Measurements from ENCODE around the gene PDS5B. TPM values are rescaled to one million over a fixed set of nuclear protein-coding genes. Genes with fewer than 3 reads are reported as not detected.

The PDS5B gene
- total and polyA plus RNA-seq, 10 of the 15 experiments (the other 5 are each of a cell fraction or from before 2014, with no cell fraction given), result 15.4 to 55.3 (median 30.7) TPM

DNA sequence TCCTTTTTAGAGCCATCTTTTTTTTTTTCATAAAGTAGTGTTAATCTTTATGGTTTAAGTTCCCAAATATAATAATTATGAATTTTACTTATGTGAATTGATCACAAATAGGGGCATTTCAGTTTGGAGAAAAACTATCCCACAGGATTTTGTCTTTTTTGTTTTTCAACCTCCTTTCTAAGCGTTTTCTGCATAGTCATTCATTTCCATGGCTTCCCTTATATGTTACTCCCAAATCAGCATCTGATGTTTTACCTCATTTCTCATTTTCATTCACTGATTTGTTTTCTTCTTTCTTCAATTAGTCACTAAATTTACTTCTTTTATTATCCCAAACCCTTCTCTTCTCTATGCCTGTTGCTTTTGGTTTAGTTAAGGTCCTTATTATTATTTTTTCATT lies 24.7 kb downstream of the PDS5B start (continued):
- TF ChIP-seq TCF3 (IDR thresholded peaks at IDR 0.05; ENCODE audit: borderline replicate concordance, insufficient read depth, low read depth, low read length), result no peak
- no peak for TF ChIP-seq NFXL1 (IDR thresholded peaks at IDR 0.05; ENCODE audit: borderline replicate concordance)
- no peak for TF ChIP-seq TARDBP (IDR thresholded peaks at IDR 0.05; ENCODE audit: borderline replicate concordance)

DNA sequence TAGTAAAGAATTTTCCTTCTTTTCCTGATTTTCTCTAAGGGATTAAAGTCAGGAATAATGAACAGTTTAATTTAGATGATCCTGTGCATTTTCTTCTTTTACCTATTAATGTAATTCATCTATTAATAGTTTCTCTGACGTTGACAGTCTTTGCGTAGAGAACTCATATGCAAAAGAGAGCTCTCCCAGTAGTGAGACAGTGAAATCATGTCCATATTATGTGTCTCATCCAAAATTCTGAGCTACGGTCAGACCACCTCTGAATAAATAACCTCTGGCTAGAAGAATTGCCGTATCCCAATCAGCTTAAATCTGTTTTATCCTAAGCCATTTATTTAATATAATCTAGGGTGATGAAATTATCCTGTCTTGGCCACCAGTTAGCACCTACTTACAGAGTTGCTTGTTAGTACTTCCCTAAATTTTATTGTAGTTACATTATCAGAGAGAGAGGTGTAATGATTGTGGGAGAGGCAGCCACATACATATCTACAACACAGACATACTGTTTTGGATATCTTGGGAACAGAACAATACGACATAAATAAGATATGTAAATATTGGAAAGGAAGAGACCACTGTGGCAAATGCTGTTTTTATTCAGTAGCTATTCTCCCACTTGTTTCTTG lies 30.7 kb downstream of the PDS5B start:
- ChIA-PET POLR2A (no interaction called here), CTCF (interaction anchor here (1.1 to 1.5 kb wide), 2 partner anchors 16 to 23 kb away, joined by 4 to 6 read pairs; no protein-coding TSS in a partner anchor), RAD21 (ENCODE audit: unreplicated experiment) (no interaction called here), SMC1A (ENCODE audit: uncharacterized antibody, unreplicated experiment) (interaction anchor here (0.7 to 1.6 kb wide), 3 partner anchors 20 to 35 kb away, joined by 3 to 4 read pairs (median 3); no protein-coding TSS in a partner anchor)
- Histone ChIP-seq H3K36me3 (ENCODE audit: control insufficient read depth in 2 of 2, insufficient read depth in 2 of 2, low read length in 1 of 2) (no peaks in the 10 kb centered on the region; a peak in 1 of 4 replicates), H3K27me3 (replicated peaks in 1 of 2; ENCODE audit: control insufficient read depth in 2 of 2, insufficient read depth in 2 of 2, low read length in 1 of 2) (no peaks in the 10 kb centered on the region), H3K27ac (ENCODE audit: control insufficient read depth, insufficient read depth) (no peak overlapping the region), H3K4me3 (no peak overlapping the region), H3K79me2 (ENCODE audit: control insufficient read depth, insufficient read depth, low read length) (peaks cover 82% of the 10 kb centered on the region), H3K9ac (ENCODE audit: control insufficient read depth, insufficient read depth, low read length) (no peak overlapping the region), H3K4me2 (ENCODE audit: control insufficient read depth, insufficient read depth) (no peak overlapping the region), H2AFZ (ENCODE audit: control insufficient read depth, low read depth, low read length) (no peak overlapping the region), H3K4me1 (ENCODE audit: control insufficient read depth, insufficient read depth, low read length) (no peaks in the 10 kb centered on the region), H4K20me1 (ENCODE audit: control insufficient read depth, insufficient read depth) (no peaks in the 10 kb centered on the region), H3K9me3 (replicated peaks; ENCODE audit: control insufficient read depth, insufficient read depth, low read length) (peaks cover 19% of the 10 kb centered on the region)
- DNase-seq (ENCODE audit: low read depth, low spot score), result no peak
- intact Hi-C loops (cut with micrococcal nuclease; ENCODE audit: unreplicated experiment), result no loop called here
- ATAC-seq, result no peak
- FAIRE-seq, result no peak
- WGBS (ENCODE audit: insufficient coverage, insufficient replicate concordance, low lambda C conversion rate, missing lambda C conversion rate), result 63% methylated on average over 5 of the region's 5 CpGs
- in situ Hi-C loops (cut with MboI), result no loop called here
- BruUV-seq (replicated peaks), result TSS peak; percentile 11
- TF ChIP-seq E2F4 (IDR thresholded peaks at IDR 0.05; ENCODE audit: low read depth, low read length), result no peak
- no peak for TF ChIP-seq ZNF24 (IDR thresholded peaks at IDR 0.05)
- no peak for TF ChIP-seq HDGF (IDR thresholded peaks at IDR 0.05)
- TF ChIP-seq MEF2B (IDR thresholded peaks at IDR 0.05; ENCODE audit: partially characterized antibody, poor library complexity, severe bottlenecking), result no peak
- TF ChIP-seq CHD1 (IDR thresholded peaks at IDR 0.05; ENCODE audit: low read depth, low read length), result no peak
- no peak for TF ChIP-seq ZBED1 (IDR thresholded peaks at IDR 0.05; ENCODE audit: borderline replicate concordance)
- TF ChIP-seq, protein P1, sequence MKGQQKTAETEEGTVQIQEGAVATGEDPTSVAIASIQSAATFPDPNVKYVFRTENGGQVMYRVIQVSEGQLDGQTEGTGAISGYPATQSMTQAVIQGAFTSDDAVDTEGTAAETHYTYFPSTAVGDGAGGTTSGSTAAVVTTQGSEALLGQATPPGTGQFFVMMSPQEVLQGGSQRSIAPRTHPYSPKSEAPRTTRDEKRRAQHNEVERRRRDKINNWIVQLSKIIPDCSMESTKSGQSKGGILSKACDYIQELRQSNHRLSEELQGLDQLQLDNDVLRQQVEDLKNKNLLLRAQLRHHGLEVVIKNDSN (IDR thresholded peaks at IDR 0.05; ENCODE audit: borderline replicate concordance, extremely low read length, insufficient read depth, low read depth, low read length), result no peak
- no peak for TF ChIP-seq RAD51 (IDR thresholded peaks at IDR 0.05)
- TF ChIP-seq STAT3 (IDR thresholded peaks at IDR 0.05; ENCODE audit: low read depth, low read length), result no peak
- TF ChIP-seq, protein P2, sequence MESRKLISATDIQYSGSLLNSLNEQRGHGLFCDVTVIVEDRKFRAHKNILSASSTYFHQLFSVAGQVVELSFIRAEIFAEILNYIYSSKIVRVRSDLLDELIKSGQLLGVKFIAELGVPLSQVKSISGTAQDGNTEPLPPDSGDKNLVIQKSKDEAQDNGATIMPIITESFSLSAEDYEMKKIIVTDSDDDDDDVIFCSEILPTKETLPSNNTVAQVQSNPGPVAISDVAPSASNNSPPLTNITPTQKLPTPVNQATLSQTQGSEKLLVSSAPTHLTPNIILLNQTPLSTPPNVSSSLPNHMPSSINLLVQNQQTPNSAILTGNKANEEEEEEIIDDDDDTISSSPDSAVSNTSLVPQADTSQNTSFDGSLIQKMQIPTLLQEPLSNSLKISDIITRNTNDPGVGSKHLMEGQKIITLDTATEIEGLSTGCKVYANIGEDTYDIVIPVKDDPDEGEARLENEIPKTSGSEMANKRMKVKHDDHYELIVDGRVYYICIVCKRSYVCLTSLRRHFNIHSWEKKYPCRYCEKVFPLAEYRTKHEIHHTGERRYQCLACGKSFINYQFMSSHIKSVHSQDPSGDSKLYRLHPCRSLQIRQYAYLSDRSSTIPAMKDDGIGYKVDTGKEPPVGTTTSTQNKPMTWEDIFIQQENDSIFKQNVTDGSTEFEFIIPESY (IDR thresholded peaks at IDR 0.05), result no peak
- no peak for TF ChIP-seq ZBTB40 (IDR thresholded peaks at IDR 0.05; ENCODE audit: borderline replicate concordance)

All from GM12878 (cell line).